Lower leg skin (tissue), 4 donors: Measurements from ENCODE around the gene RPL27. TPM values are rescaled to one million over a fixed set of nuclear protein-coding genes. Genes with fewer than 3 reads are reported as not detected.

Experiments used
- DNase-seq, 2 donors: peaks; one replicate each; pipeline ENCODE4 v3.0.0-alpha.2; 2019; ENCODE audit warnings: low spot score in 2 of 2
- H3K4me3 ChIP-seq: fragments of 200-600 bp; sonication (generic); 2 replicates; pipeline ENCODE4 v1.5.1; 2017; ENCODE audit warnings: mild to moderate bottlenecking, low read depth; ENCODE audit not compliant: poor library complexity, severe bottlenecking
- POLR2A ChIP-seq, 2 donors: fragments of 450-650 bp; IDR thresholded peaks; one replicate each; pipeline ENCODE4 v1.6.1; 2016 to 2017; ENCODE audit warnings: antibody characterized with exemption in 2 of 2, mild to moderate bottlenecking in 1 of 2, moderate library complexity in 1 of 2
- WGBS, 2 donors: methylation state at CpG; one replicate each; pipeline ENCODE4 v1.1.5; 2018; 5-methylcytosine and 5-hydroxymethylcytosine counted together
- intact Hi-C: fragments of 100-400 bp; cut with DNase I; formaldehyde crosslinking; loops from one replicate; pipeline ENCODE4 v1.15.0; 2023; ENCODE audit warnings: low total_unique reads
- total RNA-seq, 4 donors: library from RNA; depleted of rRNA; stranded (reverse); fragments of >200 nt; gene quantifications; one replicate each; pipeline ENCODE4 v1.1.0, GENCODE V29; 2016
- TF ChIP-seq, protein P1 (sequence below), 3 donors: fragments of 450-650 bp; IDR thresholded peaks; one replicate each; pipeline ENCODE4 v1.5.1; 2016; ENCODE audit warnings: antibody characterized with exemption in 3 of 3, mild to moderate bottlenecking in 3 of 3, moderate library complexity in 2 of 3

The RPL27 gene
- total RNA-seq, 4 donors from 2014 or later, result 1,091 to 1,783 (median 1,434) TPM

DNA sequence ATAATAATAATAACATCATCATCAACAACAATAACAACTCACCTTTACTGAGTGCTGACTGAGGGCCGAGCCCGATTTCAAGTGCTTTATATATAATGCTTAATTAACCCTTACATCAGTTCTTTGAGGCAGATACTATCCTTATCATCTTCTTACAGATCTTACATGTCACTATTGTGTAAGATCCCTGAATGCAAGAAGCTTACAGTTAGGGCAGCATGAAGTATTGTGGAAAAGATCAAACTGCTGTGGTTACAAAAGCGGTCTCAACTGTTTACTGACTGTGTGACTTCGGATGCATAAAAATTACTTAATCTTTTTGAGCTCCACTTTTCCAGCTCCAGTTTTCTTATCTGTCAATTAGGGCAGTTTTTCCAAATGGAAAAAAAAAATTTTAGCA is 20.7 kb downstream of the RPL27 start:
- intact Hi-C loops, result no loop called here
- TF ChIP-seq POLR2A (IDR thresholded peaks at IDR 0.05), result no peak
- TF ChIP-seq, protein P1, sequence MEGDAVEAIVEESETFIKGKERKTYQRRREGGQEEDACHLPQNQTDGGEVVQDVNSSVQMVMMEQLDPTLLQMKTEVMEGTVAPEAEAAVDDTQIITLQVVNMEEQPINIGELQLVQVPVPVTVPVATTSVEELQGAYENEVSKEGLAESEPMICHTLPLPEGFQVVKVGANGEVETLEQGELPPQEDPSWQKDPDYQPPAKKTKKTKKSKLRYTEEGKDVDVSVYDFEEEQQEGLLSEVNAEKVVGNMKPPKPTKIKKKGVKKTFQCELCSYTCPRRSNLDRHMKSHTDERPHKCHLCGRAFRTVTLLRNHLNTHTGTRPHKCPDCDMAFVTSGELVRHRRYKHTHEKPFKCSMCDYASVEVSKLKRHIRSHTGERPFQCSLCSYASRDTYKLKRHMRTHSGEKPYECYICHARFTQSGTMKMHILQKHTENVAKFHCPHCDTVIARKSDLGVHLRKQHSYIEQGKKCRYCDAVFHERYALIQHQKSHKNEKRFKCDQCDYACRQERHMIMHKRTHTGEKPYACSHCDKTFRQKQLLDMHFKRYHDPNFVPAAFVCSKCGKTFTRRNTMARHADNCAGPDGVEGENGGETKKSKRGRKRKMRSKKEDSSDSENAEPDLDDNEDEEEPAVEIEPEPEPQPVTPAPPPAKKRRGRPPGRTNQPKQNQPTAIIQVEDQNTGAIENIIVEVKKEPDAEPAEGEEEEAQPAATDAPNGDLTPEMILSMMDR (IDR thresholded peaks at IDR 0.05), result no peak
- DNase-seq, result no peak
- WGBS, 2 donors, result 39 to 41% methylated on average over 4 of the region's 4 CpGs
- no peak overlapping the region for H3K4me3 ChIP-seq

DNA sequence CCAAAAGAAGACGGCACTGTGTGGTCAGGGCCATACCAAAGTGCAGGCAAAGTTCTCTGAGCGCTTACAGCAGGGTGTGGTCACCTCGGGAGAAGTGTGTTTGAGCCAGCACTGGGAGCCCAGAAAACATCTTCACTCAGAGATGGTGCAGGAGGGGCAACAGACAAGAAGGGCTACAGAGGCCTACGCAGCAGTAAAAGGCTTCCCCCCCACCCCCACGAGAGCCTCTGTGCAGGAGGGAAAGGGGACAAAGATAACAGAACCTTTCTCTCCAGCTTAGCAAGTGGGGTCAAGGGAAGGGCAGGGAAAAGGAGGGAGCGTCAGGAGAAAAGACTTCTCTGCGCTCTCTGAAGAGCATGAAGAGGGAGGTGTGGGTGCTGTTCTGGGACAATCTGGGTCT is 21.2 kb downstream of the RPL27 start:
- WGBS, 2 donors, result 21 to 28% methylated on average over 7 of the region's 7 CpGs
- no peak overlapping the region for H3K4me3 ChIP-seq
- intact Hi-C loops, result no loop called here
- TF ChIP-seq, protein P1 (IDR thresholded peaks at IDR 0.05), result no peak
- TF ChIP-seq POLR2A (IDR thresholded peaks at IDR 0.05), result no peak
- no peak for DNase-seq

DNA sequence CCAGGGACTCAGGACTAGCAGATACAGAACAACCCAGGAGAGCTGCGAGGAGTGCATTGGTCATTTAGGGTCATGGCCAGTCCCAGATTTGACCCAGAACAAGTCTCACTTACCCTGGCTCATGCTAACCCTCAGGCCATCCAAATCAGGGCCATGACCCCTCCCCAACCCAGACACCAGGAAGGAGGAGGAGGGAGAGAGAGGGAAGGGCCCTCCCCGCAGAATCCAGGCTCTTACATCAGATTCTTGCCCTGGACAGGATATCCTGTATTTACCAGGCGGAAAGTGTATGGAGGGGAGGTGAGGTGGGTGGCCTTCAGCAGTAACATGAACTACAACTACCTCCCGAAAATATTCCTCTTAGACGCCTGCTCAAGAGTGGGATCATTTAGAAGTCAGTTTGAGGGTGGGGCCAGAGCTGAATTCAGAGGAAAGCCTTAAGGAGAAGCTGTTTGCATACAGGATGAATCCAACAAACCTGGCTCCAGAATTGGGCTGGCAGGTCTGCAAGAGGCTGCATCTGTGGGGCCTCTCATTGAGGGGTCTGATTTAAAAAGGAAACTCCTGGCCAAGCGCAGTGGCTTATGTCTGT is 21.9 kb downstream of the RPL27 start:
- 51 to 62% methylated on average over 6 of the region's 6 CpGs for WGBS, 2 donors
- DNase-seq, result no peak
- intact Hi-C loops, result loop anchor here (10.0 kb wide), 1 partner anchor 295 kb away; no protein-coding TSS in a partner anchor
- no peak for TF ChIP-seq POLR2A (IDR thresholded peaks at IDR 0.05)
- TF ChIP-seq, protein P1 (IDR thresholded peaks at IDR 0.05), result no peak
- no peak overlapping the region for H3K4me3 ChIP-seq

DNA sequence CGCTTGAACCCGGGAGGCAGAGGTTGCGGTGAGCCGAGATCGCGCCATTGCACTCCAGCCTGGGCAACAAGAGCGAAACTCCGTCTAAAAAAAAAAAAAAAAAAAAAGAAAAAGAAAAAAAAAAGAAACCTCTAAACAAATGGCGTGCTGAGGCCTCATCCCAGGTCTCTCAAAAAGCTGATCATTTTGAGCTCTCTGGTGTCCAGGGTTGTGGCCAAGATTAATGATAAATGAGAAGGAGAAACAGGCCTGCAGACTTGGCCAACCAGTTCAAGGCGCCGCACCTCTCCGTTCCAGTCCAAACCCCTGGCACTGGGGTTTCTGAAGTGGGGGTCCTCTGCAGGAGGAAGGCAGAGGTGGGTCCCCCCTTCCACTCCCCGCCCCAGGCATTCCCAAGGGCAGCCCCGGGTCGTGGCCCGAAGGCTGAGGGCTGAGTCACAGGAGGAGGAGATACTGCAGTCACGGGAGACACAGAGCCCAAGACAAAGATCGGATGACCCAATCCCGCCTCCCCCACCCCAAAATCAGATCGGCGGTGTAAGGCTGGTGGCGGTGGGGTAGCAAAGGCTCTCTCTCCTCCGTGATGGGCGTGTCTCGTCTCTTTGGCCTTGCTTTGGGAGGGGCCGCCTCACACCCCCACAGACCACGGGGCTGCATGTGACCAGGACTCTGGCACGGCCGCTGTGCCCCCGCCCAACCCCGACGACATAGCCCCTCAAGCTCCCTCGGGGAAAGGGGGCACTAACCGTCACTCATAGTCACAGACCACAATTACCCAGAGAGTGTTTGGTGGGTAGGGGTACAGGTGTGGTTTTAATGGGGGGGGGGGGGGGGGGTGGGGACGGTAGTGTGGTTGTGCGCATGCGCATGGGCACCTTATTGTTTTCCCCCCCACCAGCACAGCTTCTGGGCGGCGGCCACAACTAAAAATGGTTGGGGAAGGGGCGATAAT is 22.8 kb downstream of the RPL27 start:
- intact Hi-C loops, result loop anchor here (10.0 kb wide), 1 partner anchor 294 kb away; no protein-coding TSS in a partner anchor
- TF ChIP-seq, protein P1 (IDR thresholded peaks at IDR 0.05), result no peak
- DNase-seq, result peak; percentile 87 to 97
- peak overlapping the region; percentile 99 for H3K4me3 ChIP-seq
- WGBS, 2 donors, result 21 to 26% methylated on average over 29 to 36 of the region's 40 CpGs

DNA sequence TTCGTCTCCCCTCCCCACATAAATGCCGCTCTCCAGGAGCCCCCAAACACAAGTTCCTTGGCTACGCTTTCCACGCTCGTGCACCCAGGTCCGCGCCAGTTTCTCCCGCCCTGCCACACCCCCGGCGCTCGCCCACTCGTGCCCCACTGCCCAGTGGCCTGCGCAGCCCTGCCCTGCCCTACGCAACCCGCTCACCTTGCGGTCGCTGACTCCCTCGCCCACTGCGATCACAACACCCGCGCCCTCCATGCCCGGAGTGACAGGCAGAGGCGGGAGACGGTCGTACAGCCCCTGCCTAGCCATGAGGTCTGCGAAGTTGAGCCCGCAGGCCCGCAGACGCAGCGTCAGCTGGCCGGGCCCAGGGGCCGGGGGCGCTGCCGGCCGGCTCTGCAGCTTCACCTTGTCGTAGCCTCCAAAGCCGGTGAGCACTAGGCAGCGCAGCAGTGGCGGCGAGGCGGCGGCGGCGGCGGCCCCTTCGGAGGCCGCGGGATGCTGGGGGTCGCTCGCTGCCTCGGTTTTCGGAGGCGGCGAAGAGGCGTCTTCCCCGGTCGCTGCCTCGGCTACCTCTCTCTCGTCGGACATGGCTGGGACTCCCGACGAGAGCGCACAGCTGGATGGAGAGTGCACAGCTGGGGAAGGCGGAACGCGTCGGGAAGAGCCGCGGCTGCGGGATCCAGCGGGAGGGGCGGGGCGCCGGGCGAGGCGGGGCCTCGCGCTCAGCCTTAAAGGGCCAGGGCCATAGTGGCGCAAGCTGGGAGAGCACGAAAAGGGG is 23.7 kb downstream of the RPL27 start, which contains the start of gene VAT1:
TSS of gene VAT1 (minus strand) at position 645 of the 772 bp plus-strand sequence. CDS start at position 582, 63 bp downstream.
- intact Hi-C loops, result loop anchor here (10.0 kb wide), 1 partner anchor 293 kb away; no protein-coding TSS in a partner anchor
- DNase-seq, result peak; percentile 77 to 97

More for the DNA sequence above, 23.7 kb downstream of the RPL27 start, which contains the start of gene VAT1:
- 0 to 1% methylated on average over 38 to 39 of the region's 80 CpGs for WGBS, 2 donors
- H3K4me3 ChIP-seq, result peak within 1 kb of the TSS; percentile 99
- TF ChIP-seq, protein P1 (IDR thresholded peaks at IDR 0.05), result no peak
- TF ChIP-seq POLR2A (IDR thresholded peaks at IDR 0.05), result peak in 1 of 2 donors; percentile 36
